Transverse colon (tissue), 4 donors: Measurements from ENCODE around the gene POLR2L. TPM values are rescaled to one million over a fixed set of nuclear protein-coding genes. Genes with fewer than 3 reads are reported as not detected.

Experiments used
- DNase-seq: peaks from one replicate; pipeline ENCODE4 v3.0.0-alpha.2; 2019
- H3K27ac ChIP-seq, 4 donors: fragments of 200-600 bp; sonication (generic); 2 replicates each; pipeline ENCODE4 v1.5.1; 2016 to 2018; ENCODE audit warnings: inconsistent platforms in 4 of 4
- H3K27me3 ChIP-seq: fragments of 200-600 bp; sonication (generic); 2 replicates; pipeline ENCODE4 v1.5.1; 2017; ENCODE audit warnings: inconsistent platforms
- H3K36me3 ChIP-seq, 4 donors: fragments of 200-600 bp; sonication (generic); 2 replicates each; pipeline ENCODE4 v1.5.1; 2017 to 2019; ENCODE audit warnings: inconsistent platforms in 4 of 4
- H3K4me1 ChIP-seq, 4 donors: fragments of 200-600 bp; sonication (generic); 2 replicates each; pipeline ENCODE4 v1.5.1; 2017 to 2020; ENCODE audit warnings: inconsistent platforms in 4 of 4
- H3K4me3 ChIP-seq, 4 donors: fragments of 200-600 bp; sonication (generic); 1 replicate in 1 of 4; 2 replicates in 3 of 4; pipeline versions ENCODE4 v1.5.1 to v1.6.1; 2017 to 2019; ENCODE audit warnings: inconsistent platforms in 4 of 4
- H3K9me3 ChIP-seq, 2 donors: fragments of 200-600 bp; sonication (generic); 2 replicates each; pipeline ENCODE4 v1.5.1; 2017 to 2019; ENCODE audit warnings: inconsistent platforms in 2 of 2
- CTCF ChIP-seq, 5 experiments: fragments of 200-600 bp in 3 of 5; fragments of 450-650 bp in 2 of 5; sonication (generic) in 3 of 5; IDR thresholded peaks; 1 replicate in 2 of 5; 2 replicates in 3 of 5; pipeline ENCODE4 v1.5.1; 2016 to 2017; ENCODE audit warnings: antibody characterized with exemption in 5 of 5, inconsistent platforms in 3 of 5, mild to moderate bottlenecking in 2 of 5, moderate library complexity in 1 of 5
- EP300 ChIP-seq: sonication (generic); formaldehyde crosslinking; IDR thresholded peaks from one replicate; pipeline ENCODE4 v1.6.1; 2017; ENCODE audit warnings: antibody characterized with exemption, low read depth
- POLR2A ChIP-seq: fragments of 450-650 bp; IDR thresholded peaks from one replicate; pipeline ENCODE4 v1.6.1; 2016; ENCODE audit warnings: antibody characterized with exemption, mild to moderate bottlenecking, moderate library complexity
- POLR2AphosphoS5 ChIP-seq, 3 donors: sonication (generic); formaldehyde crosslinking; IDR thresholded peaks; one replicate each; pipeline ENCODE4 v1.6.1; 2016; ENCODE audit warnings: antibody characterized with exemption in 3 of 3
- WGBS, 2 donors: methylation state at CpG; one replicate each; pipeline ENCODE4 v1.1.5; 2018; ENCODE audit warnings: low coverage in 1 of 2; 5-methylcytosine and 5-hydroxymethylcytosine counted together
- in situ Hi-C, 4 donors: fragments of 200-750 bp; cut with MboI; loops; one replicate each; pipeline versions ENCODE4 v1.15.0 to v1.15.1; 2017; ENCODE audit warnings: low sequenced_read_pairs in 3 of 4, low pct_ligation_motif_present in 1 of 4, low pct_unique_long_range_greater_than_20kb in 1 of 4
- intact Hi-C: fragments of 100-400 bp; cut with DNase I; formaldehyde crosslinking; loops from one replicate; pipeline ENCODE4 v1.15.1; 2023; ENCODE audit warnings: low total_unique reads
- total RNA-seq, 4 donors: library from RNA; depleted of rRNA; stranded (reverse); fragments of >200 nt; gene quantifications; one replicate each; pipeline ENCODE4 v1.1.0, GENCODE V29; 2016

Gene POLR2L
- total RNA-seq, 4 donors from 2014 or later: 9.7 to 66.6 (median 32.7) TPM

GRCh38 chr11:832529-833113 is 9.7 kb downstream of the POLR2L start, which contains the start of gene CD151:
TSS of gene CD151 (plus strand) at chr11:832952. CDS start at chr11:836070, 3,118 bp downstream.
- Histone ChIP-seq H3K9me3 (no peaks in the 10 kb centered on the region), H3K4me3 (peak within 1 kb of the TSS; percentile 54 to 86 (median 62)), H3K4me1 (peaks cover 40 to 83% (median 68%) of the 10 kb centered on the region in 4 donors), H3K36me3 (peaks cover 0 to 6% (median 3%) of the 10 kb centered on the region in 4 donors), H3K27me3 (peaks cover 44% of the 10 kb centered on the region), H3K27ac (peak within 1 kb of the TSS; percentile 88 to 95 (median 92))
- intact Hi-C loops (no loop called here), in situ Hi-C loops (no loop called here)
- WGBS, 2 donors: 3% methylated on average over 22 of the region's 67 CpGs; no CpG with 5 or more reads in 1 of the 2 donors
- TF ChIP-seq EP300: no peak
- TF ChIP-seq CTCF (IDR thresholded peaks at IDR 0.05): peak in 1 of 5 experiments; percentile 6
- TF ChIP-seq POLR2AphosphoS5 (IDR thresholded peaks at IDR 0.05): peak in 2 of 3 donors; percentile 46 to 63
- peak; percentile 76 for DNase-seq

GRCh38 chr11:831961-832528 is 10.3 kb downstream of the POLR2L start:
- Histone ChIP-seq H3K36me3 (peaks cover 0 to under 1% (median 0%) of the 10 kb centered on the region in 4 donors), H3K27me3 (peaks cover 50% of the 10 kb centered on the region), H3K4me1 (peaks cover 40 to 83% (median 68%) of the 10 kb centered on the region in 4 donors), H3K4me3 (peak overlapping the region; percentile 10 to 86 (median 60)), H3K27ac (peak overlapping the region; percentile 88 to 95 (median 92)), H3K9me3 (no peaks in the 10 kb centered on the region)
- in situ Hi-C loops: no loop called here
- WGBS, 2 donors: 70% methylated on average over 23 of the region's 23 CpGs; no CpG with 5 or more reads in 1 of the 2 donors
- DNase-seq: no peak
- TF ChIP-seq POLR2A: no peak
- TF ChIP-seq POLR2AphosphoS5 (IDR thresholded peaks at IDR 0.05): no peak
- no peak for TF ChIP-seq CTCF (IDR thresholded peaks at IDR 0.05)
- no peak for TF ChIP-seq EP300
- intact Hi-C loops: no loop called here

- Histone ChIP-seq H3K27ac (no peak overlapping the region), H3K27me3 (peaks cover 57% of the 10 kb centered on the region), H3K36me3 (no peaks in the 10 kb centered on the region), H3K4me1 (peaks cover 47 to 88% (median 75%) of the 10 kb centered on the region in 4 donors), H3K4me3 (peak overlapping the region in 2 of 4 donors; percentile 33 to 43), H3K9me3 (no peaks in the 10 kb centered on the region)
- no peak for DNase-seq
- in situ Hi-C loops (no loop called here), intact Hi-C loops (no loop called here)
- TF ChIP-seq POLR2AphosphoS5 (IDR thresholded peaks at IDR 0.05) (no peak), EP300 (no peak), POLR2A (no peak), CTCF (IDR thresholded peaks at IDR 0.05) (no peak)
- WGBS, 2 donors: 66% methylated on average over 24 of the region's 31 CpGs; no CpG with 5 or more reads in 1 of the 2 donors
These were observed 11.0 kb downstream of the POLR2L start for GRCh38 chr11:831118-831864.
